Activated CD4-positive, CD25-positive, alpha-beta regulatory T cell (primary cell): Measurements from ENCODE around the gene FCN1.

ENCODE experiments used
- DNase-seq, 4 experiments: peaks; one replicate each; lab custom pipeline; 2025; lab: John Stamatoyannopoulos, UW

The FCN1 gene

DNA sequence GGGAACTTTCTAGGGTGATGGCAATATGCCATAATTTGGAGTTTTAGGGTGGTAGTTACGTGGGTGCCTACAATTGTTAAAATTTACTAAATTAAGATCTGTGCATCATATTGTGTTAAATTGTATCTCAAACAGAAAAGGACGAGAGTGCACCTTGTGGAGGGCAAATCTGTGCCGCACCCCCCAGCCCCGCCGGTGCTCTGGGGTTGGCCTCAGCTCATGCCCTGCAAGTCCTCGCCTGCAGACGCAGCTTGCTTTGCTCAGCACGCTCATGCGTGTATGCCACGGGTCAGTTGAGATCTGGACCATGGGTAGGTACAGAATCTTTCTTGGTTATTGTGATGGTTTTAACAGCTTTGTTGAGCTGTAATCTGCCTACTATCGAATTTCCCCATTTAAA is 33.7 kb upstream of the FCN1 start:
- no peak for DNase-seq

DNA sequence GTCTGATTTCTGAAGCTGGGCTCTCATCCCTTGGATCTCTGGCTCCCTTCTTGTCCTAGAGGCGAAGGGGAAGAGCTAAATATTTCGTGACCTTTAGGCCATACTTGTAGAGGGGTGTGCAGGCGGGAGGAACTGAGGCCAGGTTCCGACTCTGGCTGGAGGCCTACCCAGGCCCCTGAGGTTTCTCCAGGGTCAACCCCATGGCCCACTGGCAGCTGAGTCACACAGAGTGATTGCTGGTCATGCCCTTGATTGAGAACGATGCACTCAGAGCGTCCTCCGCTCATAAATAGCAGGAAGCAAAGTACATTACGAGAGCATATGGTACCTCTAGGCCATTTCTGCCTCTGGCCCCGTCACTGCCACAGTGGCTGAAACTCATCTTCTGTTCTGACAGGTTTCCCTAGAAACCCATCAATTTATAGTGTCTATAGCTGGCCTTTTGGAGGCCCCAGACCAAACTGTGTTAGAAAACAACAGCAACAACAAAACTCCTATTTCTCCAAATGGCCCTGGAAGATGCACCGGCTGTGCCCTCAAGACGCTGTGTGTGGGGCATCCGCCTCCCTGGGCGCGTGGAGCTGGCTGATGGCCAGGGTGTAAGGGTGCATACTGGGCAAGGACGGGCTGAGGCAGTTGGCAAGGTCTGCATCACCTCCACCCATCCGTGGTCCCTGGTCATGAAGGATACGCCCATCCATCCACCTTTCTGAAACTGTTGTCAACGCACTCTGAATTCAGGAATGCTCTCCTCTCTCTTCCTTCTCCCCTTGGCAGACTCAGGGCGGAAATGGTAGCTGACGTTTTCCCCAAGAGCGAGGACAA is 32.9 kb upstream of the FCN1 start:
- no peak for DNase-seq

DNA sequence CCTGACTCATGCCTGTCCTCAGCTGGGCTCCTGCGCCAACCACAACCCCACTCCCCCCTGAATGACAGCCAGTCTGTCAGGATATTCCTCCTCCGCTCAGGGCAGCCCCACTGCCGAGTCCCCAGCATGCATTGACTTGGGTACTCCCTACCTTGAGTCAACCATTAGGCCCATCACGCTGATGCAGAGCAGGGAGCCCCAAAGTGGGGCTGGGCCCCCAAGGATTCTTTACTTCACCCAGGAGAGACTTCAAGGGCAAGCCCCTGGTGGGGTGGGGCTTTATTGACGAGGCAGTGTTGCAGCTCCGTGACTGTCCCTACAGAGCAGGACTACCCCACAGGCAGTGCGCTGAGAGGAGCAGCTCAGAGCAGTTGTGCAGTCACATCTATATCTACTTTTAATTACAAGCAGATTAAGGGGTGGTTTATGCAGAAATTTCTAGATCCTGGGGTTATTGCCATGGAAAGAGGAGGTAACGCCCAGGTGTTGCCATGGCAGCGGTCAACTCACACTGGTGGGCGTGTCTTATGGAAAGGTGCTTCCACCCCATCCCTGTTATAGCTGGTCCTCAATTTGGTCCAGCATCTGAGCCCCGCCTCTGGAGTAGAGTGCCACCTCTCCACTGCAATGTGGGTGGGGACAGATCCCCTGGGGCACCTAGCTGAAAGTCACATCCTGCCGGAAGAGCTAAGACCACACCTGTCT is 32.1 kb upstream of the FCN1 start:
- no peak for DNase-seq

DNA sequence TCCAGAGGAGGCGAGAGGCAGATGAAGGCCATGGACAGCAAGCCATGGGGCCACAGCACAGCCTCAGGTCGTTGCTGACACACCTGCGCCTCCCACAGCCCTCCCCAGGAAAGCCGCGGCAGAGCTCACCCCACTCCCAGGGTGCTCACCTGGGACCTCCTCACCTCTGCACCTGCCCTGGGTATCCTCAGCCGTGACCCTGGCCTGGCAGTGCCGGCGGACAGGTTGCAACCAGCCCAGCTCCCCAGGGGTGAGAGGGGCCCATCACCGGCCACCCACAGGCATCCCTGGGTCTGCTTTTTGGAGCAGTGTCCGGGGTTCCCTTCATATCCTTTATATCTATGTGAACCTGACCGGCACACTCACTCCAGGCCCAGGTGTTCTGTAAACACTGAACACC is 30.4 kb upstream of the FCN1 start:
- DNase-seq = no peak

DNA sequence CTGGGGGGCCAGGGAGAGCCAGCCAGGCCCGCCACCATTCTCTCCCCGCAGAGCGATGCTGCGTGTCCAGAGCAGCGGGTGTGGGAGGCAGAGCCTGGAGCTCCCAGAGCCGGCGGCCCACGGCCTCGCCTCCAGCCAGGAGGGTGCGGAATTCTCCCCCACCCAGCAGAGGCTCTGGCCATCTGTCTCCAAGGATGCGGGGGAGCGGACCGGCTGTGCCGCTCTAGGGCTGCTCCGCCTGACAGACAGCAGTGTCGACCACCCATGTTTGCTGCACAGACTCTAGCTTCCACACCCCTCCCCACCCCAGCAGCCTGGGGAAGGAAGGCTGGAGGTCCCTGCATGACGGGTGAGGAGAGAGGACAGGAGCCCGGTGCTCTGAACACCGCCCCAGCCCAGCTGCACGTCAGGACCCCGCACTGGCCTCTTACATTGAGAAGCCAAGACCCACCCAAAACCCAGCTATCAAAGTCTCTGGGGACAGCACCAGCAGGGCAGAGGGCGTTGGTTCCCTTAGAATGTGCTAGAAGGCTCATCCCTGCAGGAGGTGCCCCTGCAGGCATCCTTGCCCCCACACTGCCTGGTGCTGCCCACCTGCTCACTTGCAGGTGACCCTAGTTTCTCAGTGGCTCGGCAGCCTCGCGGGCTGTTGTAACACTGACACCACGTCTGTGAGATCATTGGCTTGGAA is 29.7 kb upstream of the FCN1 start:
- no peak for DNase-seq

DNA sequence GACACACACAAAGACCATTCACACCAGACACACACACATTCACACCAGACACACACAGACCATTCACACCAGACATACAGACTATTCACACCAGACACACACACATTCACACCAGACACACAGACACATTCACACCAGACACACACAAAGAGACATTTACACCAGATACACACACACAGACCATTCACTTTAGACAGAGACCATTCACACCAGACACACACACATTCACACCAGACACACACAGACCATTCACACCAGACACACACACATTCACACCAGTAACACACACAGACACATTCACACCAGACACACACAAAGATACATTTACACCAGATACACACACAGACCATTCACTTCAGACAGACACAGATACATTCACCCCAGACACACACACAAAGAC is 29.0 kb upstream of the FCN1 start:
- DNase-seq = no peak

DNA sequence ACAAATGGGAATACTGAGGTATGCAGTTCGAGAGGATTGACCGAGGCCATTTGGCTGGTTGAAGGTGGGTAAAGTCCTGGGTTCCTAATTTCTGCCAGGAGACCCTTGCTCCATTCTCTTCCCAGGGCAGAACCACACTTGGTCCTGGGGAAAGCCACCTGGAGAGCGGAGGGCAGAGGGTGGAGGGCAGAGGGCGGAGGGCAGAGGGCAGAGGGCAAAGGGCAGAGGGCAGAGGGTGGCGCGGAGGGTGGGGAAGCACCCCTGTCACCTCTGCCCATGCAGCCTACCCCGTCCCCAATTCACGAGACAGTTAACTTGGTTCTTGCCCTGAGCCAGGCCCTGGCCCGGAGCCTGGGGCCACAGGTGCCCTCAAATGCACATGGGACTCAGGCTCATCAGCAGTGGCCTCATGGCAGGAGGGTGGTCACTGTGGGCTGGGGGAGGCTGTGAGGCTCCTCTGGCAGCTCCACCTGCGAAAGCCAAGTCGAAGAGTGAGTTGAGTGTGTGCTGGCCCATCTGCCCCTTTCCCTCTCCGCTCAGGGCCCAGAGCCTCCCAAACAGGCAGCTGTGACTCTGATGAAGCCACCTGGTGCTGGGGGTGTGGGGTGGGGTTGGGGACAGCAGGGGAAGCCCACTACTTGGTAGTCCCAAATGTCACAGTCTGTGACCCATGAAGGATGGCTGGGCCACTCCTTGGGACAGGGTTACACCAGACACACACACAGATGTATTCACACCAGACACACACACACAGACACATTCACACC is 28.0 kb upstream of the FCN1 start:
- DNase-seq = no peak

DNA sequence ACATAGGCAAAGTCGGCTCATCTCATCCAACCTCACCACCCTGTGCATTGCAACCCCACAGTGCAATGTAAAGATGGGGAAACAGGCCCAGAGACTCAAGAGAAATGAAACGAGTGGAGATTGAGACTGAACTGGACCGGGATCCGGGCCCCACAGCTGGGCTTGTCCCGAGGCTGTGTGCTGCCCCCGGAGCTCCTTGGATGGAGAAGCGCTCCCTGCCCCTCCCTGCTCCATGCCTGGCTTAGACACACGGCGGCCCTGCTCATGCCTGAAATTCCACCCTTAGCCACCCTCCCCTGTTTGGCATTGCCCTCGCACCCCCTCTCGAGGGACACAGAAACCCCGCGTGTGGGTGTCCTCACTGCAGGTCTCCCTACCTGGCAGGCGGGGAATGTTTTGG is 27.2 kb upstream of the FCN1 start:
- DNase-seq = no peak

DNA sequence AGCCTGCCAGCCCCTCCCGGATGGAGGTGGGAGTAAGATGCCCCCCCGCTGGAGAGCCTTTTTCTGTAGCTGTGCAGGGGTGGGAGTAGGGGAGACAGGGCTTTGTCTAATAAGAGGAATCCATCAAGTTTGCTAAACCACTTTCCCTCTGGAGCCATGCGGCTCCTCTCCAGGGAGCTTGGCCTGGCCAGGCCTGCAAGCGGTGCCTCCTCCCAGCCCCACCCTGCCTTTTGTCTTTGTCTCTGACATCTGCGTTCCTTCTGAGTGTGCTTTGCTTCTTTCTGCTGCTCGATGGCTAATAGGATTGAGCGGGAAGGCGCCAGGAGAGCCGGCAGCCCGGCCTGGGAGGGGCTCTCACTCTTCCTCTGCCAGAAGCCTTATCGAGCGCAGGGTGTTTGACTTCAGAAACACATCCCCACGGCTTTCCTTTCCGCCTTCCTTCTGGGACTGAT is 26.7 kb upstream of the FCN1 start:
- DNase-seq = no peak

DNA sequence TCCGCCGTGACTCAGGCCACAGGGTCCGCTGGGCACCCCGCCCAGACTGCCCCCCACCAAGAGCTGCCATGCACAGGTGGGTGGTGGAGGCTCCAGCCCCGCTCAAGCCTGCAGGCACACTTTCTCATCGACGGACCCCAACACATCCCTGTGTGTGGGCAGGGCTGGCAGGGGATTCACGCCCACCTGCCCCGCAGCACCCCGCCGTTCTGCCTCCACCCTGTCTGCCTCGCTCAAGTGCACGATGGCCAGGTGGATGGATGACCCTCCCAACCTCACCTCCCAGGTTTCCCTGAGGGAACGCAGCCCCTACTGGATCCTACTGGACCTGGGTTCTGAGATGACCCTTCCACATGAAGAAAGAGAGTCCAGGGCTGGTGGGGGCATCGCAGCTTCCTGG is 26.1 kb upstream of the FCN1 start:
- DNase-seq = no peak

DNA sequence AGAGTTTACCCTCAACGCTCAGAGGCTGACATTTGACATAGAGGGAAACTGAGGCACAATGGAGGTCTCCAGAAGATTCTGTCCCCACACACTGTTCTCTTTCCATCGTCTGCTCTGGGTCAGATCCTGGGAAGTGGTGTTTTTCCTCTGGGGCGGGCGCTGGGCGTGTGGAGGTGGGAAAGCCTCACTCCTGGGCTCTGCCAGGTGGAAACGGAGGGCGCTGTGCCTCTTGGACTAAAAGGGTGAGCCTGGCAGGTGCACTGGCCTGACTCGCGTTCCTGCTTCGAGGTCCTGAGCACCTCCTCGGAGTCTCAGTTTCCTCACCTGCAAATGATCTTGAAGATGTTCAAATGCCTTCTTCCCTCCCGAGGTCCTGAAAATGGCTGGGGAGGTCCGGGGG is 25.7 kb upstream of the FCN1 start:
- no peak for DNase-seq

DNA sequence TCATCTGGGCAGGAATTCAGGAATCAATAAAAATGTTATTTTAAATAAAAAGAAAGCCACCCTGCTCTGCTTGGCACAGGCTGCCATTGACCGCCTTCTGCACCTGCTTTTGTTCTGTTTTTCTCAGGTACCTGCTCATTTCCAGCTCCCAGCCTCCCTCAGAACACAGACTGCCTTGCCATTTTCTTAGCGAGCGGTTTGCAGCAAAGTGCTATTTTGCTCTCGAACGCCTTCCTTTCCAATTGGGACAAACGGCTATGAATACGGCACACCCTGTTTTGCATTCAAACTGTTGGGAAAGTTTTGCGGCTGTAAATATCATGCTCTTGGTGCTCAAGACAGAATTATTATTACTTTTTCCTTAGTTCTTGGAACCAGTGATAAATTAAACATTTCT is 25.1 kb upstream of the FCN1 start:
- no peak for DNase-seq

DNA sequence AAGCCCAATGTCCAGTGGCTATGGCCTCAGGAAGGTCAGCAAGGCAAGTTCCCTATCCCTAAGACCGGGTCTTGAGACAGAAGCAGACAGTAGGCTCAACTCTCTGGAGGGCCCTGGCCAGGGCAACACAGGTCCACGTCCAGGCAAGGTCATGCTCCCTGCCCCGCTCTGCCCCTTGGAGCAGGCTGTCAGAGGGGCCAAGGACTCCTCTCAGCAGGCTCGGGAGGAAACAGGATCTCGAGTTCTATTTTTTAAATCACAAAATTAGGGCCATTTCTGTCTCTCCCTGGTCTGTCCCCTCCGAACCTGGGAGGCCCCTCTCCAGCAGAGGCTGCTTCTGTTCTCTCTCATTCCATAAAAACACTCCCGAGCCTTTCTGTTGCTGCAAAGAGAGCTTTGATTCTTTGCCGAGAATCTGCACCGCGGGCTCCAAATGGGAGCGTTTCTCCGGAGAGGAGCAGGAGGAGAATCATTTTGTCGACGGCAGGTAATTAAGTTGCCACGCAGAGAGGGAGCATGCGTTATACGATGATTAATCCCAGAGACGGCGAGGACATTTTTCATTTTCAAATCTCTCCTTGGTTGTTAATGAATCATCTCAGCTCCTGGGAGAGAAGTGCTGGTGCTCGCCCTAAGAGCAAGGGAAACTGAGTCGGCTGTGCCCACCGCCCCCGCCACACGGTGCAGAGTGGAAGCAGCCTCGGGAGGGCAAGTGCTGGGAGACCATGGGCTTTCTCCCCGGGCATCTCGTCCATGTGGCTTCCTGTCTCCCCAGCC is 24.5 kb upstream of the FCN1 start:
- DNase-seq = no peak

DNA sequence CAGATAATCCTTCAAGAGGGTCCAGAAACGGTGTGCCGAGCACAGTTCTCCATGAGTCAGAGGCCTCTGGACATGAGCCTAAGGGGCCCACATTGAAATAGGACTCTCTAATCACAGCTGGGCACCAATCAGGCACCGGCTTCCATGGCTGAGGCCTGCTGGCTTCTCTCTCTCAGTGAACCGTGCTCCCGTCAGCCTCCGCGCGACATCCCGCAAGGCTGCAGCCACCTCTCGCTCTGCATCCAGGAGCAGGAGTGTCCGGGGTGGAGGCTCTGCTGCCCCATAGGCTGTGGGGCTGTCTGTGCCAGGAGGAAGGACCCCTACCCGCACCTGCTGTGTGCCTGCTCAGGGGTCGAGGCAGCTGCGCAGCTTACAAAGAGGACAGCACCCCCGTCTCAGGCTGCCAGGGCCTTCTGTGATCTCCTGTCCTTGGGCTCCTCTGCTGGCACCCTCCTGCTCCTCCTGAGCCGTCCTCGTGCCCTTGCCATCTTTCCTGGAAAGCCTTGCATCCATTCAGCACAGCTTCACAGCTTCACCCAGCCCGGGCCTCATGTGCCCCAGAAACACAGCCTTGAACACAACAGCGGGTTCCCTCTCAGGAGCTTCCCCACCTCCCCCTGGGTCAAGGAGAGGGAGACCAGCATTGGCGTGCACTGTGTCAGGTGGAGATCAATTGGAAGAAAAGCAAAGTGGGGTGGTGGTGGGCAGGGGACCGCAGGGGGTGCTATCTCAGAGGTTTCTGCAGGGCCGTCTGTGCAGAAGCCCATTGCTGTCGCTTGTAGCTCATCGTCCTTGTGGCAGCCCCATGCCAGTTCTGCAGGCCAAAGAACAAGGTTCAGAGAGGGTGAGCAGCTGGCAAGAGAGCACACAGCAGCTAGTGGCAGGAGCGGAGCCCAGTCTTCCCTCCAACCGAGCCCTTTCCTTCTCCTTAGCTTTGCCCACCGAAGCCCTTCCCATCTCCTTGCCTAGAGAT is 22.8 kb upstream of the FCN1 start:
- no peak for DNase-seq

DNA sequence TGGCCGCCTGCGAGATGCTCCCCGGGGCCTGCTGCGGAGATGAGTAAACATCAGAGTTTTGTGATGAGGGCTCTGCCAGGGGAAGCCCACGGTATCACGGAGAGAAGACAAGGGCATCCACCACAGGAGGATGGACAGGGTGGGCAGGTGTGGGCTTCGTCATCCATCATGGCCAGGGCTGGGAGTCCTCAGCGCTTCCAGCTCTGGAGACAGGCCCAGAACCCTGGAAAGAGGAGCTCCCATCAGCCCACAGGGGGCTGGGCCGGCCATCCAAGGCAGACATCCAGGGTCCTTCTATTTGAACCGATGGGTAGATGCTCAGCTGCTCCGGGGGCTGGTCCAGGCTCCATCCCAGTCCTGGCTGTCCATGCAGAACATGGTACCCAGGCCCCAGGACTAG is 22.1 kb upstream of the FCN1 start:
- DNase-seq = no peak

DNA sequence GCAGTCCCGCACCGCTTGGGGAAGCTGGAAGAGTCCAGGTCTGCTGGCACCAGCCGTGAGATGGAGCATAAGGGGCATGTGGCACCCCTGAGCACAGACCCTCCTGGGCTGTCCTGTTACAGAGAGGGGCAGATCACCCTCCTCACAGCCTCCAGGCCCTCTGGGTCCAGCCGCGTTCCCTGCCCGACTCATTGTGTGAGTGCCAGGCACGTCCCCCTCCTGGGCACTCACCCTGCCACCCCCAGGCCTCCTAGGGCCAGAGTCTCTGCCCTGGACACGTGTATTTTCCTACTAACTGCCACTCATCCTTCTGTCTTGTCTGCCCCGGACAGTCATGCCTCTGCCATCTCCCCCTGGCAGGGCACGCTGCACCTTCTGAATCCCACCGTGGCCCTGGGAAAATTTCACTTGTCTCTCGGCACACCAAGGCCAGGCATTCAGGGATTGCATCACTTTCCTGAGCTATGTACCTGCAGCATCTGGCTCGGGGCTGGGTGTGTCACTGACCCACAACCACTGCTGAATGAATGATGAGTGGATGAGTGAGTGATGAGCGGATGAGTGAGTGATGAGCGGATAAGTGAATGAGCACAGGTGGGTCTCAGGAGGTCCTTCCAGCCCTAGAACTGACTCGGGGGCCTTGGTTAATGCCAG is 21.5 kb upstream of the FCN1 start:
- no peak for DNase-seq

DNA sequence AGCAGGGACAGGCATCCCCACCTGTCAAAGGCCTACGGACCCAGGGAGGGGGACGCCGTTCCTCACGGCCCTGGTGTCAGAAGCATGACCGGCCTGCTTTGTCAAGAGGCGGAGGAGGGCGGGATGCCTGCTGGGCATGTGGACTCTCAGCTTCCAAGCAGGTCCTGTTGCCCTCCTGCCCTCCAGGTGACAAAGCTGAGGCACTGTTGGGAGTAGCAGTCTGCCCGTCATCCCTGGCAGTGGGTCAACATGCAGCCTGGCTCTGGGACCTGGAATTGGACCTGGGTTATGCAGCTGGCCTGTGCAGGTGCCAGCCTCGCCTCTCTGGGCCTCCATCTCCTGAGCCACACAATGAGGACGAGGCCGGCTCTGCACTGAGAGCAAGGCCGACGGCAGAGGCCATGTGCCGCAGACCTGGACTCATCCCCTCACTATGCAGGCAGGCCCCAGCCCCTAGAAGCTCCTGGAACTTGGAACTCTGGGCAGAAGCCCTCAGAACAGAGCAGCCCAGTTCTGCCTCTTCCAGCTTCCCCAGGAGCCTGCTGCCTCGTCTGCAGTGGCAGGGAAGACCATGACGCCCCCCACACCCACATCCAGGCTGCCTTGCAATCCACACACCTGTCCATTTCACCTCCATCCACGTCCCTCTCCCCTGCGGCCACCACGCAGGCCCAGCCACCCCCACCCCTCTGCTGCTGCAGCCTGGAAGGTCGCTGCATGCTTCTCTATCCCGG is 20.8 kb upstream of the FCN1 start:
- no peak for DNase-seq

DNA sequence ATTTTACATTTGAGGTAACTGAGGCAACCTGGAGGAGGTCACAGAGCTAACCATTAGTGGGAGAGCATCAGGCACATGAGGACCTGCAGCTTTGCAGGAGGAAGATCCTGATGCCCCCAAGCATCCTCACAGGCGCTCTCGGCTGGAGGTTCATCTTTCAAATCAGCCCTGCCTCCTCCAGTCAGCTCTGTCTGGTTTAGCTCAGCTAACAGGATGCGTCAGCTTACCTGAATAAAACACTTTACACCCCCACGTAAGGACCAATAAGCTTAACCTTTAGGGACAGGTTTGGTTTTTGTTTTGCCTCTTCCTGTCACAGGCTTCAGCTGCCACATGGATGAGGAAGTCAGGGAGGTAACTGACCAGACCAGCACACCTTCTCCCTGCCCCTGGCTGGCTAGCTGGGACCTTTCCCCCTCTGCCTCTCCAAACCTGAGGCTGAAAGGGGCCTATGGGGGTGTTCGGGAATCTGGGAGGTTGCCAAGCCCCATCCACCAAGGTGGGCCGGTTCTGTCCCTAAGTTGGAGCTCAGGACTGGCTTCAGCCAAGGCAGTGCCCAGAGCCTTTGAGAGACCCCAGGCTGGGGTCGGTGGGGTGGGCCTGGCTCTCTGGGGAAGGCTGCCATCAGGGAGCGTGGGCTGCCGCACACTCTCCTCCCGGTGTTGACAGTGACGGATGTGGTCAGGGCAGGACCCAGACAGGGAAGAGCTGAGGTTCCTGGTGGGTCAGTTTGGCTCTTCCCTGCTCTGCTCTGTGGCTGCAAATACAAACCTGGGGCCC is 20.0 kb upstream of the FCN1 start:
- DNase-seq = no peak
